Hepatocyte (in vitro differentiated cells): ENCODE measurements around the gene COBL.

Experiments
- EZH2 ChIP-seq: fragments of 200-600 bp; sonication (generic); IDR thresholded peaks from 2 replicates; pipeline ENCODE4 v1.6.1; 2016; ENCODE audit warnings: antibody characterized with exemption, mild to moderate bottlenecking, borderline replicate concordance
- TF ChIP-seq, protein P1 (sequence below): fragments of 200-600 bp; sonication (generic); IDR thresholded peaks from 2 replicates; pipeline ENCODE4 v1.5.1; 2016; ENCODE audit warnings: antibody characterized with exemption, mild to moderate bottlenecking; ENCODE audit not compliant: poor library complexity

DNA sequence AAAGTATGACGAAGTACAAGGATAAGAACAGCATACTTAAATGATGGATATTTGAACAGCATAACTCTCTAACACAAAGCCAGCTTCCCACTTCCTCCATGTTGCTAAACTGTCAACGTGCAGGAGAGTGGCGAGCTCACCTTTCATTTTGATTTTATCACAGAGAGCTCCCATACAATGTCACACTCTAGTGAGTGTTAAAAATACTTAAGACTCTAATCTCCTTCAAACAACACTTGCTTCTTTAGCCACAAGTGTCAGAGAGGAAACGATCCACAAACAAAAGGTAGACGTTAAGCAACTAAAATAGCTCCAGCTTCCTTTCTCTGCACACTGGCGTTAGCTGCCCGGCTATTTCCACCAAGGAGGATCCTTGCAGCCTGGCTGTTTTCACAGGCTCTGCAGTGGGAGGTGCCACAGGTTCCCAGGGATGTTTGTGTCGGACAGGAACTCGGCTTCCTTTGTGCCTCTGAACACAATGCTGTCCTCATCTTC lies 194.6 kb downstream of the COBL start:
- no peak for TF ChIP-seq EZH2
- TF ChIP-seq, protein P1, sequence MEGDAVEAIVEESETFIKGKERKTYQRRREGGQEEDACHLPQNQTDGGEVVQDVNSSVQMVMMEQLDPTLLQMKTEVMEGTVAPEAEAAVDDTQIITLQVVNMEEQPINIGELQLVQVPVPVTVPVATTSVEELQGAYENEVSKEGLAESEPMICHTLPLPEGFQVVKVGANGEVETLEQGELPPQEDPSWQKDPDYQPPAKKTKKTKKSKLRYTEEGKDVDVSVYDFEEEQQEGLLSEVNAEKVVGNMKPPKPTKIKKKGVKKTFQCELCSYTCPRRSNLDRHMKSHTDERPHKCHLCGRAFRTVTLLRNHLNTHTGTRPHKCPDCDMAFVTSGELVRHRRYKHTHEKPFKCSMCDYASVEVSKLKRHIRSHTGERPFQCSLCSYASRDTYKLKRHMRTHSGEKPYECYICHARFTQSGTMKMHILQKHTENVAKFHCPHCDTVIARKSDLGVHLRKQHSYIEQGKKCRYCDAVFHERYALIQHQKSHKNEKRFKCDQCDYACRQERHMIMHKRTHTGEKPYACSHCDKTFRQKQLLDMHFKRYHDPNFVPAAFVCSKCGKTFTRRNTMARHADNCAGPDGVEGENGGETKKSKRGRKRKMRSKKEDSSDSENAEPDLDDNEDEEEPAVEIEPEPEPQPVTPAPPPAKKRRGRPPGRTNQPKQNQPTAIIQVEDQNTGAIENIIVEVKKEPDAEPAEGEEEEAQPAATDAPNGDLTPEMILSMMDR: no peak
